Measurements from ENCODE around the gene FAM149A. TPM values are rescaled to one million over a fixed set of nuclear protein-coding genes. Genes with fewer than 3 reads are reported as not detected.

FAM149A gene
- total RNA-seq, 1 experiment from 2014 or later = 14.6 TPM

DNA sequence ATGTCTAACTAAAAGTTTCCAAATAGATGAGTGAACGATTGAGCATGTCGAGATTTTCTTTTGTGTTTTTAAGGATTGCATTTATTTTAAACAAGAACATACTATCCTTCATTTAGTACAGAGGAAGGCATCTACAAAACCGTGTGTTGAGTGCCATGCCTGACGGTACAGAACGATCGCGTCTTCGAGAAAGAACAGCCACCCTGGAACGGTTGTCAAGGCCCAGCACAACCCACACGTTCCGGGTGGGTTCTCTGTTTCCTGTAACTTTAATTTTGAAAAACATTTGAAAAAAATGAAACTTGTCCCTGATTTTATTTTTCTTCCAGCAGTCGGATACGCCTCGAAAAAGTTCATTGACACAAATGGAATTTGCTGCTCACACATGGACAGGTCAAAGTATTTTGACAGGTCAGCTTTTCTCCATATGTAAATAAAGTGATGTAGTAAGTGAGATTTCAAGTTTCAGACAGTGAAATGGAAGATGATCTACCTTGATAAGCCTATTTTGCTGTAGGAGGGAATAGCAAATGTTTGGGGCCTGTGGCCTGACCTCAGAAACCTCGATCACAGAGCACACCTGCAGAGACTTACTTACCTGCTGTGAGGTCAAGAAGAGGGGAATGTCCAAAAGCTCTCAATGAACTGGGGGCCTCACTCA, 62.5 kb downstream of the FAM149A start (continued):
- TF ChIP-seq, protein P1, sequence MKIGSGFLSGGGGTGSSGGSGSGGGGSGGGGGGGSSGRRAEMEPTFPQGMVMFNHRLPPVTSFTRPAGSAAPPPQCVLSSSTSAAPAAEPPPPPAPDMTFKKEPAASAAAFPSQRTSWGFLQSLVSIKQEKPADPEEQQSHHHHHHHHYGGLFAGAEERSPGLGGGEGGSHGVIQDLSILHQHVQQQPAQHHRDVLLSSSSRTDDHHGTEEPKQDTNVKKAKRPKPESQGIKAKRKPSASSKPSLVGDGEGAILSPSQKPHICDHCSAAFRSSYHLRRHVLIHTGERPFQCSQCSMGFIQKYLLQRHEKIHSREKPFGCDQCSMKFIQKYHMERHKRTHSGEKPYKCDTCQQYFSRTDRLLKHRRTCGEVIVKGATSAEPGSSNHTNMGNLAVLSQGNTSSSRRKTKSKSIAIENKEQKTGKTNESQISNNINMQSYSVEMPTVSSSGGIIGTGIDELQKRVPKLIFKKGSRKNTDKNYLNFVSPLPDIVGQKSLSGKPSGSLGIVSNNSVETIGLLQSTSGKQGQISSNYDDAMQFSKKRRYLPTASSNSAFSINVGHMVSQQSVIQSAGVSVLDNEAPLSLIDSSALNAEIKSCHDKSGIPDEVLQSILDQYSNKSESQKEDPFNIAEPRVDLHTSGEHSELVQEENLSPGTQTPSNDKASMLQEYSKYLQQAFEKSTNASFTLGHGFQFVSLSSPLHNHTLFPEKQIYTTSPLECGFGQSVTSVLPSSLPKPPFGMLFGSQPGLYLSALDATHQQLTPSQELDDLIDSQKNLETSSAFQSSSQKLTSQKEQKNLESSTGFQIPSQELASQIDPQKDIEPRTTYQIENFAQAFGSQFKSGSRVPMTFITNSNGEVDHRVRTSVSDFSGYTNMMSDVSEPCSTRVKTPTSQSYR (CRISPR knock-in tag; IDR thresholded peaks at IDR 0.05) = no peak
- TF ChIP-seq, protein P2, sequence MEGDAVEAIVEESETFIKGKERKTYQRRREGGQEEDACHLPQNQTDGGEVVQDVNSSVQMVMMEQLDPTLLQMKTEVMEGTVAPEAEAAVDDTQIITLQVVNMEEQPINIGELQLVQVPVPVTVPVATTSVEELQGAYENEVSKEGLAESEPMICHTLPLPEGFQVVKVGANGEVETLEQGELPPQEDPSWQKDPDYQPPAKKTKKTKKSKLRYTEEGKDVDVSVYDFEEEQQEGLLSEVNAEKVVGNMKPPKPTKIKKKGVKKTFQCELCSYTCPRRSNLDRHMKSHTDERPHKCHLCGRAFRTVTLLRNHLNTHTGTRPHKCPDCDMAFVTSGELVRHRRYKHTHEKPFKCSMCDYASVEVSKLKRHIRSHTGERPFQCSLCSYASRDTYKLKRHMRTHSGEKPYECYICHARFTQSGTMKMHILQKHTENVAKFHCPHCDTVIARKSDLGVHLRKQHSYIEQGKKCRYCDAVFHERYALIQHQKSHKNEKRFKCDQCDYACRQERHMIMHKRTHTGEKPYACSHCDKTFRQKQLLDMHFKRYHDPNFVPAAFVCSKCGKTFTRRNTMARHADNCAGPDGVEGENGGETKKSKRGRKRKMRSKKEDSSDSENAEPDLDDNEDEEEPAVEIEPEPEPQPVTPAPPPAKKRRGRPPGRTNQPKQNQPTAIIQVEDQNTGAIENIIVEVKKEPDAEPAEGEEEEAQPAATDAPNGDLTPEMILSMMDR (IDR thresholded peaks at IDR 0.05) = no peak
- no peak for TF ChIP-seq ATF1 (CRISPR knock-in tag; IDR thresholded peaks at IDR 0.05)
- no peak for TF ChIP-seq FOXK1 (CRISPR knock-in tag; IDR thresholded peaks at IDR 0.05)
- TF ChIP-seq NFYB (CRISPR knock-in tag; conservative IDR thresholded peaks at IDR 0.05; ENCODE audit: low read depth) = no peak
- no peak for TF ChIP-seq SP1 (CRISPR knock-in tag; conservative IDR thresholded peaks at IDR 0.05)
- TF ChIP-seq, protein P3, sequence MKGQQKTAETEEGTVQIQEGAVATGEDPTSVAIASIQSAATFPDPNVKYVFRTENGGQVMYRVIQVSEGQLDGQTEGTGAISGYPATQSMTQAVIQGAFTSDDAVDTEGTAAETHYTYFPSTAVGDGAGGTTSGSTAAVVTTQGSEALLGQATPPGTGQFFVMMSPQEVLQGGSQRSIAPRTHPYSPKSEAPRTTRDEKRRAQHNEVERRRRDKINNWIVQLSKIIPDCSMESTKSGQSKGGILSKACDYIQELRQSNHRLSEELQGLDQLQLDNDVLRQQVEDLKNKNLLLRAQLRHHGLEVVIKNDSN (CRISPR knock-in tag; IDR thresholded peaks at IDR 0.05) = no peak
- TF ChIP-seq ZNF423 (CRISPR knock-in tag; IDR thresholded peaks at IDR 0.05) = no peak

DNA sequence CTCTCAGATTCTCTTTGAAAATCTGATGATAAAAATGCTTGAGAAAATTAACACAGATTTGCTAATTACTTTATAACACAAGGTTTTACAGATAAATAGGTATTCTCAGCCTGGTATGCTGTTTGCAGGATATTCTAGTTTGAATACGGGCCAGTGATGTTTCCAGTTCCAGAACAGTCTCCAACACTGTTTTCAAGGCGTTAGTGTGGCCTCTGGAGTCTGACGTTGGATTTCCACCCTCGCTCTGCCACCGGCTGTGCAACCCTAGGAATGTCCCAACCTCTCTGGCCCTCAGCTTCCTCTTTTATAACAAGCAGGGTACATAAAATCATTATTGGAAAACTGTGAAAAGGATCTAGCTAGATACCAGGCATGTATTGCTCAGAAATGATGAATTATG, 63.1 kb downstream of the FAM149A start:
- no peak for TF ChIP-seq FOXJ3 (CRISPR knock-in tag; IDR thresholded peaks at IDR 0.05; ENCODE audit: borderline replicate concordance)
- TF ChIP-seq, protein P4, sequence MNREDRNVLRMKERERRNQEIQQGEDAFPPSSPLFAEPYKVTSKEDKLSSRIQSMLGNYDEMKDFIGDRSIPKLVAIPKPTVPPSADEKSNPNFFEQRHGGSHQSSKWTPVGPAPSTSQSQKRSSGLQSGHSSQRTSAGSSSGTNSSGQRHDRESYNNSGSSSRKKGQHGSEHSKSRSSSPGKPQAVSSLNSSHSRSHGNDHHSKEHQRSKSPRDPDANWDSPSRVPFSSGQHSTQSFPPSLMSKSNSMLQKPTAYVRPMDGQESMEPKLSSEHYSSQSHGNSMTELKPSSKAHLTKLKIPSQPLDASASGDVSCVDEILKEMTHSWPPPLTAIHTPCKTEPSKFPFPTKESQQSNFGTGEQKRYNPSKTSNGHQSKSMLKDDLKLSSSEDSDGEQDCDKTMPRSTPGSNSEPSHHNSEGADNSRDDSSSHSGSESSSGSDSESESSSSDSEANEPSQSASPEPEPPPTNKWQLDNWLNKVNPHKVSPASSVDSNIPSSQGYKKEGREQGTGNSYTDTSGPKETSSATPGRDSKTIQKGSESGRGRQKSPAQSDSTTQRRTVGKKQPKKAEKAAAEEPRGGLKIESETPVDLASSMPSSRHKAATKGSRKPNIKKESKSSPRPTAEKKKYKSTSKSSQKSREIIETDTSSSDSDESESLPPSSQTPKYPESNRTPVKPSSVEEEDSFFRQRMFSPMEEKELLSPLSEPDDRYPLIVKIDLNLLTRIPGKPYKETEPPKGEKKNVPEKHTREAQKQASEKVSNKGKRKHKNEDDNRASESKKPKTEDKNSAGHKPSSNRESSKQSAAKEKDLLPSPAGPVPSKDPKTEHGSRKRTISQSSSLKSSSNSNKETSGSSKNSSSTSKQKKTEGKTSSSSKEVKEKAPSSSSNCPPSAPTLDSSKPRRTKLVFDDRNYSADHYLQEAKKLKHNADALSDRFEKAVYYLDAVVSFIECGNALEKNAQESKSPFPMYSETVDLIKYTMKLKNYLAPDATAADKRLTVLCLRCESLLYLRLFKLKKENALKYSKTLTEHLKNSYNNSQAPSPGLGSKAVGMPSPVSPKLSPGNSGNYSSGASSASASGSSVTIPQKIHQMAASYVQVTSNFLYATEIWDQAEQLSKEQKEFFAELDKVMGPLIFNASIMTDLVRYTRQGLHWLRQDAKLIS (CRISPR knock-in tag; IDR thresholded peaks at IDR 0.05; ENCODE audit: borderline replicate concordance) = no peak
- TF ChIP-seq, protein P5, sequence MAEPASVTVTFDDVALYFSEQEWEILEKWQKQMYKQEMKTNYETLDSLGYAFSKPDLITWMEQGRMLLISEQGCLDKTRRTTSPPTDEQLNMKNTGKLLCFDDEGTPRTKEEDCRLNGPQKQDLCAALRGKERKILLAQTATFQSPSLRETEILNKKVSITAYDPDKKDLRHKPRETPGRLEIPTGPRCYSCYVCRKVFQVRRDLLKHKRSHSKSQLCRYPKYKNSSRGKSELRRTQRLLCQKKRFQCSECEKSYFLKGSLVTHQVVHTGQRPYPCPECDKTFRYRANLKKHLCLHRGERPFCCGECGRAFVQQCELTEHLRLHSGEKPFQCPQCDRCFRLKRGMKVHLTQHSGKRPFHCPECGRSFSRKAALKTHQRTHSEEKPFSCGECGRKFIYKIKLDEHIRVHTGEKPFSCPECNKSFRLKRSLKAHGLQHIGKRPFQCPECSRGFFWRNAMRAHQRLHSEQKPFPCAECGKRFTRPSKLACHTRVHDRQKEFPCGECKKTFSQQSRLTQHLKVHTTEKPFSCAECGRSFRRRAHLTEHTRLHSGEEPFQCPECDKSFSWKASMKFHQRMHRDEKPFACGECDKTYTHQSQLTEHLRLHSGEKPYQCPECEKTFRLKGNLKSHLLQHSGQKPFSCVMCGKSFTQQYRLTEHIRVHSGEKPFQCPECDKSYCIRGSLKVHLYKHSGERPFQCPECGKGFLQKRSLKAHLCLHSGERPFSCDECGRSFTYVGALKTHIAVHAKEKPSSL (CRISPR knock-in tag; conservative IDR thresholded peaks at IDR 0.05) = no peak
- TF ChIP-seq TP53 (CRISPR knock-in tag; IDR thresholded peaks at IDR 0.05) = no peak
- TF ChIP-seq, protein P6, sequence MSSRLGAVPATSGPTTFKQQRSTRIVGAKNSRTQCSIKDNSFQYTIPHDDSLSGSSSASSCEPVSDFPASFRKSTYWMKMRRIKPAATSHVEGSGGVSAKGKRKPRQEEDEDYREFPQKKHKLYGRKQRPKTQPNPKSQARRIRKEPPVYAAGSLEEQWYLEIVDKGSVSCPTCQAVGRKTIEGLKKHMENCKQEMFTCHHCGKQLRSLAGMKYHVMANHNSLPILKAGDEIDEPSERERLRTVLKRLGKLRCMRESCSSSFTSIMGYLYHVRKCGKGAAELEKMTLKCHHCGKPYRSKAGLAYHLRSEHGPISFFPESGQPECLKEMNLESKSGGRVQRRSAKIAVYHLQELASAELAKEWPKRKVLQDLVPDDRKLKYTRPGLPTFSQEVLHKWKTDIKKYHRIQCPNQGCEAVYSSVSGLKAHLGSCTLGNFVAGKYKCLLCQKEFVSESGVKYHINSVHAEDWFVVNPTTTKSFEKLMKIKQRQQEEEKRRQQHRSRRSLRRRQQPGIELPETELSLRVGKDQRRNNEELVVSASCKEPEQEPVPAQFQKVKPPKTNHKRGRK (CRISPR knock-in tag; IDR thresholded peaks at IDR 0.05; ENCODE audit: borderline replicate concordance) = no peak
- DNase-seq (ENCODE audit: low spot score) = no peak
- no peak for ATAC-seq
- H3K27me3 Mint-ChIP-seq (ENCODE audit: low read depth) = no peaks in the 10 kb centered on the region
- ChIA-PET CTCF (interaction anchor here (1.5 kb wide), 1 partner anchor 34 kb away, joined by 3 read pairs; no protein-coding TSS in a partner anchor), POLR2A (no interaction called here)
- H3K4me1 Mint-ChIP-seq = peaks cover 27% of the 10 kb centered on the region
- H3K27ac Mint-ChIP-seq = no peak overlapping the region
- H3K4me3 Mint-ChIP-seq = no peak overlapping the region
- no peaks in the 10 kb centered on the region for H3K36me3 Mint-ChIP-seq
- no peaks in the 10 kb centered on the region for H3K9me3 Mint-ChIP-seq

Data from WTC11 (cell line).